NCI-H2029 treated with DMSO at 0.1 percent for 48 hours (cell line): ENCODE data around the gene RUBCNL.

Experiments
- DNase-seq: peaks from one replicate; lab custom pipeline; 2025; lab: John Stamatoyannopoulos, UW

RUBCNL gene

GRCh38 chr13:46340631-46341111 lies 46.4 kb downstream of the RUBCNL start:
- no peak for DNase-seq

GRCh38 chr13:46340011-46340410 lies 47.0 kb downstream of the RUBCNL start:
- no peak for DNase-seq

- no peak for DNase-seq
These were observed 47.9 kb downstream of the RUBCNL start for GRCh38 chr13:46339035-46339666.

- no peak for DNase-seq
These were observed 49.4 kb downstream of the RUBCNL start for GRCh38 chr13:46337700-46338099.

GRCh38 chr13:46334035-46334822 lies 52.8 kb downstream of the RUBCNL start:
- DNase-seq, result no peak

GRCh38 chr13:46332772-46333171 lies 54.3 kb downstream of the RUBCNL start:
- DNase-seq, result no peak

GRCh38 chr13:46329624-46330023 lies 57.4 kb downstream of the RUBCNL start:
- DNase-seq, result no peak

- DNase-seq, result no peak
These were observed 59.8 kb downstream of the RUBCNL start for GRCh38 chr13:46327246-46327645.

- no peak for DNase-seq
These were observed 62.1 kb downstream of the RUBCNL start for GRCh38 chr13:46324976-46325375.

GRCh38 chr13:46321494-46322225 lies 65.4 kb downstream of the RUBCNL start:
- no peak for DNase-seq

GRCh38 chr13:46320821-46321220 lies 66.2 kb downstream of the RUBCNL start:
- no peak for DNase-seq

GRCh38 chr13:46320406-46320805 lies 66.6 kb downstream of the RUBCNL start:
- no peak for DNase-seq

- no peak for DNase-seq
These were observed 68.1 kb downstream of the RUBCNL start for GRCh38 chr13:46318986-46319385.

- no peak for DNase-seq
These were observed 69.9 kb downstream of the RUBCNL start for GRCh38 chr13:46317120-46317519.

GRCh38 chr13:46315491-46316075 lies 71.5 kb downstream of the RUBCNL start:
- no peak for DNase-seq

- DNase-seq, result no peak
These were observed 72.0 kb downstream of the RUBCNL start for GRCh38 chr13:46315036-46315435.

- no peak for DNase-seq
These were observed 72.5 kb downstream of the RUBCNL start for GRCh38 chr13:46314587-46314986.

- DNase-seq, result no peak
These were observed 73.4 kb downstream of the RUBCNL start for GRCh38 chr13:46313432-46314257.

GRCh38 chr13:46313024-46313423 lies 74.0 kb downstream of the RUBCNL start:
- no peak for DNase-seq

GRCh38 chr13:46311217-46311616 lies 75.8 kb downstream of the RUBCNL start:
- DNase-seq, result no peak

GRCh38 chr13:46310066-46310465 lies 77.0 kb downstream of the RUBCNL start:
- DNase-seq, result no peak

GRCh38 chr13:46307554-46307953 lies 79.5 kb downstream of the RUBCNL start:
- DNase-seq, result no peak
